HG02798 (cell line): ENCODE measurements around the gene CEP131.

Source experiments
- ATAC-seq: cut with Tn5 transposase; IDR thresholded peaks from one replicate; pipeline ENCODE4 v1.9.1; 2021; ENCODE audit warnings: mild to moderate bottlenecking; ENCODE audit not compliant: unreplicated experiment, poor library complexity

The CEP131 gene

GRCh38 chr17:81140018-81140417 lies 82.7 kb downstream of the CEP131 start:
- ATAC-seq: no peak
